Loucy (cell line): ENCODE results near the gene MNT.

Source experiments
- H2AFZ ChIP-seq: fragments of 200-600 bp; sonication (generic); 2 replicates; pipeline ENCODE4 v1.6.0; 2016; ENCODE audit warnings: antibody characterized with exemption, mild to moderate bottlenecking, low read length, moderate library complexity
- H3F3A ChIP-seq: fragments of 200-600 bp; 2 replicates; pipeline ENCODE4 v1.6.0; 2016; ENCODE audit warnings: antibody characterized with exemption, low read depth, mild to moderate bottlenecking
- H3K27me3 ChIP-seq: fragments of 200-600 bp; sonication (generic); 2 replicates; pipeline ENCODE4 v1.6.1; 2014; ENCODE audit warnings: low read length, mild to moderate bottlenecking; ENCODE audit not compliant: insufficient read depth, poor library complexity, severe bottlenecking
- H3K36me3 ChIP-seq: fragments of 200-600 bp; sonication (generic); 2 replicates; pipeline ENCODE4 v1.6.1; 2016; ENCODE audit warnings: low read length; ENCODE audit not compliant: insufficient read depth
- H3K4me1 ChIP-seq: fragments of 200-600 bp; sonication (generic); 2 replicates; pipeline ENCODE4 v1.5.1; 2014; ENCODE audit warnings: low read length, mild to moderate bottlenecking; ENCODE audit not compliant: insufficient read depth, poor library complexity, severe bottlenecking
- H3K4me2 ChIP-seq: fragments of 200-600 bp; sonication (generic); 2 replicates; pipeline ENCODE4 v1.6.0; 2014; ENCODE audit warnings: antibody characterized with exemption, low read length, low read depth, mild to moderate bottlenecking; ENCODE audit not compliant: poor library complexity, severe bottlenecking
- H3K4me3 ChIP-seq: fragments of 200-600 bp; sonication (generic); 2 replicates; pipeline ENCODE4 v1.5.1; 2014; ENCODE audit warnings: low read length, mild to moderate bottlenecking, mixed read lengths; ENCODE audit not compliant: poor library complexity, severe bottlenecking
- H3K79me2 ChIP-seq: fragments of 200-600 bp; sonication (generic); 2 replicates; pipeline ENCODE4 v1.6.1; 2014; ENCODE audit warnings: low read length; ENCODE audit not compliant: insufficient read depth
- H3K9ac ChIP-seq: fragments of 200-600 bp; sonication (generic); 2 replicates; pipeline ENCODE4 v1.6.0; 2014; ENCODE audit warnings: mild to moderate bottlenecking, low read depth, low read length, moderate library complexity; ENCODE audit not compliant: poor library complexity, severe bottlenecking
- H3K9me2 ChIP-seq: fragments of 200-600 bp; sonication (generic); replicated peaks from 2 replicates; pipeline ENCODE4 v1.6.1; 2016; ENCODE audit warnings: low read depth, low read length, mixed read lengths
- H3K9me3 ChIP-seq: fragments of 200-600 bp; sonication (generic); 2 replicates; pipeline ENCODE4 v1.6.1; 2014; ENCODE audit warnings: mild to moderate bottlenecking, antibody characterized with exemption, low read length, low read depth; ENCODE audit not compliant: insufficient read depth
- H4K20me1 ChIP-seq: fragments of 200-600 bp; sonication (generic); 2 replicates; pipeline ENCODE4 v1.6.0; 2014; ENCODE audit warnings: antibody characterized with exemption, low read length, mild to moderate bottlenecking; ENCODE audit not compliant: insufficient read depth, poor library complexity, severe bottlenecking
- EZH2phosphoT487 ChIP-seq: fragments of 200-600 bp; IDR thresholded peaks from 2 replicates; pipeline ENCODE4 v1.6.1; 2018; ENCODE audit warnings: antibody characterized with exemption, mild to moderate bottlenecking, moderate library complexity, borderline replicate concordance
- TF ChIP-seq, protein P1 (sequence below): fragments of 200-600 bp; sonication (generic); conservative IDR thresholded peaks from 2 replicates; pipeline ENCODE4 v1.5.1; 2014; ENCODE audit warnings: mild to moderate bottlenecking, antibody characterized with exemption, low read length

The MNT gene

DNA sequence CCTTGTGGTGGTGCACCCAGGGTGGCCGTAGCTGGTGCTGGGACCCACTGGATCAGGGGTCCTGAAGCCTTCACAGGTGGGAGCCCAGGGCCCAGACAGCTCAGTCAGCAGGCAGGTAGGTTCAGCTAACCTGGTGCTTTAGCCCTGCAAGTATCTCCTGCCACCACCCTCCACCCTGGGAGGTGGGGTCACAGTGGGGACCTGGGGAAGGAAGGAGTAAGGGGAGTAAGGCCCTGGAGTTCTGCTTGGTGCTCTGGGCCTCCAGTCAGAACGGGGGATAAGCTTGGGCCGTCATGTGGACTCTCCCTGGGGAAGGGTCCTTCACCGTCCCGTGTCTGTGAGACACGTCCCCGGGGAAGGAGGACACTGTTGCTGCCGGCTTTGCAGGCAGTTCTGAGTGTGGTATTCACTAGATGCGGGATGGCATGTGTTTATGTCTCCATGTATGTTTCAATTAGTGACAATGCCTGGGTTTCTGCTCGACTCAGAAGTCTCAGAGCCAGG lies 42.9 kb downstream of the MNT start:
- no peak overlapping the region for H2AFZ ChIP-seq
- H3F3A ChIP-seq: peaks cover 8% of the 10 kb centered on the region; the same call in 1 of the 2 replicates
- H3K4me3 ChIP-seq: no peak overlapping the region
- TF ChIP-seq, protein P1, sequence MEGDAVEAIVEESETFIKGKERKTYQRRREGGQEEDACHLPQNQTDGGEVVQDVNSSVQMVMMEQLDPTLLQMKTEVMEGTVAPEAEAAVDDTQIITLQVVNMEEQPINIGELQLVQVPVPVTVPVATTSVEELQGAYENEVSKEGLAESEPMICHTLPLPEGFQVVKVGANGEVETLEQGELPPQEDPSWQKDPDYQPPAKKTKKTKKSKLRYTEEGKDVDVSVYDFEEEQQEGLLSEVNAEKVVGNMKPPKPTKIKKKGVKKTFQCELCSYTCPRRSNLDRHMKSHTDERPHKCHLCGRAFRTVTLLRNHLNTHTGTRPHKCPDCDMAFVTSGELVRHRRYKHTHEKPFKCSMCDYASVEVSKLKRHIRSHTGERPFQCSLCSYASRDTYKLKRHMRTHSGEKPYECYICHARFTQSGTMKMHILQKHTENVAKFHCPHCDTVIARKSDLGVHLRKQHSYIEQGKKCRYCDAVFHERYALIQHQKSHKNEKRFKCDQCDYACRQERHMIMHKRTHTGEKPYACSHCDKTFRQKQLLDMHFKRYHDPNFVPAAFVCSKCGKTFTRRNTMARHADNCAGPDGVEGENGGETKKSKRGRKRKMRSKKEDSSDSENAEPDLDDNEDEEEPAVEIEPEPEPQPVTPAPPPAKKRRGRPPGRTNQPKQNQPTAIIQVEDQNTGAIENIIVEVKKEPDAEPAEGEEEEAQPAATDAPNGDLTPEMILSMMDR: no peak
- TF ChIP-seq EZH2phosphoT487: no peak
- no peak overlapping the region for H3K9ac ChIP-seq
- no peaks in the 10 kb centered on the region for H3K9me2 ChIP-seq
- H3K9me3 ChIP-seq: no peaks in the 10 kb centered on the region
- H4K20me1 ChIP-seq: no peaks in the 10 kb centered on the region
- no peaks in the 10 kb centered on the region for H3K27me3 ChIP-seq
- no peak overlapping the region for H3K4me2 ChIP-seq
- no peaks in the 10 kb centered on the region for H3K4me1 ChIP-seq
- no peaks in the 10 kb centered on the region for H3K36me3 ChIP-seq
- H3K79me2 ChIP-seq: no peaks in the 10 kb centered on the region

DNA sequence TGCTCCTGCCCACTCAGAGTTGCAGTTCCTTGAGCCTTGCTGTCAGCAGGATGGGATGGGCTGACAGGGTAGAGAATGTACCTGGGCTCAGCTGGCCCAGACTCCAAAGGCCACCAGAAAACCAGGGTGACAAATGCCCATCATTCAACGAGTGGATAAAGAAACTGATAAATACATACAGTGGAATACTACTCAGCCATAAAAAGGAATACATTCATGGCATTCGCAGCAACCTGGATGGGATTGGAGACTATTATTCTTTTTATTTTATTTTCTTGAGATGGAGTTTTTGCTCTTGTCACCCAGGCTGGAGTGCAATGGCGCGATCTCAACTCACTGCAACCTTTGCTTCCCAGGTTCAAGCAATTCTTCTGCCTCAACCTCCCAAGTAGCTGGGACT lies 43.6 kb downstream of the MNT start:
- no peak overlapping the region for H2AFZ ChIP-seq
- H3K4me3 ChIP-seq: no peak overlapping the region
- no peak overlapping the region for H3K4me2 ChIP-seq
- no peak overlapping the region for H3K9ac ChIP-seq
- no peaks in the 10 kb centered on the region for H3K79me2 ChIP-seq
- H3K36me3 ChIP-seq: no peaks in the 10 kb centered on the region
- no peak for TF ChIP-seq EZH2phosphoT487
- TF ChIP-seq, protein P1: no peak
- H3K4me1 ChIP-seq: no peaks in the 10 kb centered on the region
- no peaks in the 10 kb centered on the region for H4K20me1 ChIP-seq
- no peaks in the 10 kb centered on the region for H3K9me2 ChIP-seq
- no peaks in the 10 kb centered on the region for H3K27me3 ChIP-seq
- peaks cover 8% of the 10 kb centered on the region; the same call in 1 of the 2 replicates for H3F3A ChIP-seq
- H3K9me3 ChIP-seq: no peaks in the 10 kb centered on the region

DNA sequence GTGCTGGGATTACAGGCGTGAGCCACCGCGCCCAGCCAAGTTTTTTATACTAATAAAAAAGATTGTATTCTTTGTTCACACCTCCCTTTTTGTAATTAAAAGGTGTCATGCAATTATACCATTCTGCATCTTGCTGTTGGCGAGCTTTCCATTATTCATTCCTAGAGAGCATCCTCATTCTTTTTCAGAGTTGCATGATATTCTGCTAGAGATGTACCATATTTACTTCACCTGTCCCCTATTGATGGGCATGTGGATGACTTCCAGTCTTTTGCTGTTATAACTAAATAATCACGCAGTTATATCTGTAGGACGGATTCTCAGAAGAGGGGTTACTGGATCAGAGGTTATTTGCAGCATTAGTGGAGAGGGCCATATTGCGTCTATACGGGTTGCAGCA lies 46.5 kb downstream of the MNT start:
- no peak overlapping the region for H3K4me2 ChIP-seq
- H4K20me1 ChIP-seq: no peaks in the 10 kb centered on the region
- no peak overlapping the region for H2AFZ ChIP-seq
- H3K9me3 ChIP-seq: no peaks in the 10 kb centered on the region
- TF ChIP-seq, protein P1: no peak
- TF ChIP-seq EZH2phosphoT487: no peak
- H3K27me3 ChIP-seq: no peaks in the 10 kb centered on the region
- peaks cover 8% of the 10 kb centered on the region; the same call in 1 of the 2 replicates for H3F3A ChIP-seq
- no peaks in the 10 kb centered on the region for H3K79me2 ChIP-seq
- no peak overlapping the region for H3K4me3 ChIP-seq
- H3K4me1 ChIP-seq: no peaks in the 10 kb centered on the region
- no peak overlapping the region for H3K9ac ChIP-seq
- no peaks in the 10 kb centered on the region for H3K36me3 ChIP-seq
- no peaks in the 10 kb centered on the region for H3K9me2 ChIP-seq
